Astrocyte of the hippocampus (primary cell): ENCODE measurements around the gene DNLZ.

Experiments
- DNase-seq: peaks from one replicate; pipeline ENCODE4 v3.0.0; 2011; ENCODE audit warnings: low read depth, low spot score

DNLZ gene

DNA sequence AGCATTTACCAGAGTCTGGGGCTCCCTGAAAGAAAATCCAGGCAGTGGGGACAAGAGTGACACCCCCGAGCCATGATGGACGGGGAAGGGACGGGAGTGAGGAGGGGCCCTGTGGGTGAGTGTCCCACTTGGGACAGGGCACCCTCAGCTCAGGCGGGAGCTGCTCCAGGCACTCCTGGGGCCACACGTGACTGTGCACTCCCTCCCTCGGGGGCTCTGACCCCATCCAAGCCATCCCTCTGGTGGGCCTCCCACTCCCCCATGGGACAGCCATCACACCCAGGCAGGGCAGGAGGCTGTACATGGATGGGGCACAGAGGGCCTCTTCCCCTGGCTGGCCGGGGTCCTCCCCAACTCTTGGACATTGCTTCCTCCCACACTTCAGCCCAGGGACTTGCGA is 12.9 kb upstream of the DNLZ start:
- DNase-seq: no peak

DNA sequence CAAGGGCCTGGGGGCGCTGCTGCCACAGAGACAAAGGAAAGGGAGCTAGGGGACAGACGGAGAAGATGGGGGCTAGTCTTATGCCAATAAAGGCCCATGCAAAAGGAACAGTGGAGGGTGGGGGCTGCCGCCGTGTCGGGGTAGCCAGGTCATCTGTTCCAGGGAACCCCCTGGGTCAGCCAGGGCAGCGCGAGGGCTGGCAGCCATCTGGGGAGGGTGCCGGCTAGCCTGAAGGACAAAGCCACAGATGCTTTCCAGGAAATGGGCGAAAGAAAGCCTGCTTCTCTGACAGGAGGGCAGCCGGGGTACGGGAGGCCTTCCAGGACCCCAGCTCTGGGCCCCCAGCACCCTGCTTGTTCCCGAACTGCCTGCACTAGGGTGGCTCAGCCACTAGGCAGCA is 11.6 kb upstream of the DNLZ start:
- no peak for DNase-seq

DNA sequence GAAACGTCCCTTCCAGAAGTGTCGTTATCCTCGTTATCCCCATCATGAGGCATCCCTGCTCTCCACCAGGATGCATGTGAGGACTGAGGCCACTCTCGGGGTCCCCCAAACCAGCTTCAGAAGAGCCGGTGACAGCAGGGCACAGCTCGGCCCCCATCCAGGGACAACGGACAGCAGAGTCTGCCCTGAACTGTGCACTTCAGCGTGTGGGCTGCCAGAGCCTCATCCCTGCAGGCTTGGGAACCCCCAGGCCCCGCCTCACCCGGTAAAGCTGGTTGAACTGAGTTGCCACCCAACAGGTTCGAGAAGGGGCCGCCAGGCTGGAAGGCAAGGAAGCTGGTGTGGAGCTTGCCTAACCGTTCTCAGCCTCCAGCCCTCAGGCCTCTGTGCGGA is 10.6 kb upstream of the DNLZ start:
- no peak for DNase-seq

DNA sequence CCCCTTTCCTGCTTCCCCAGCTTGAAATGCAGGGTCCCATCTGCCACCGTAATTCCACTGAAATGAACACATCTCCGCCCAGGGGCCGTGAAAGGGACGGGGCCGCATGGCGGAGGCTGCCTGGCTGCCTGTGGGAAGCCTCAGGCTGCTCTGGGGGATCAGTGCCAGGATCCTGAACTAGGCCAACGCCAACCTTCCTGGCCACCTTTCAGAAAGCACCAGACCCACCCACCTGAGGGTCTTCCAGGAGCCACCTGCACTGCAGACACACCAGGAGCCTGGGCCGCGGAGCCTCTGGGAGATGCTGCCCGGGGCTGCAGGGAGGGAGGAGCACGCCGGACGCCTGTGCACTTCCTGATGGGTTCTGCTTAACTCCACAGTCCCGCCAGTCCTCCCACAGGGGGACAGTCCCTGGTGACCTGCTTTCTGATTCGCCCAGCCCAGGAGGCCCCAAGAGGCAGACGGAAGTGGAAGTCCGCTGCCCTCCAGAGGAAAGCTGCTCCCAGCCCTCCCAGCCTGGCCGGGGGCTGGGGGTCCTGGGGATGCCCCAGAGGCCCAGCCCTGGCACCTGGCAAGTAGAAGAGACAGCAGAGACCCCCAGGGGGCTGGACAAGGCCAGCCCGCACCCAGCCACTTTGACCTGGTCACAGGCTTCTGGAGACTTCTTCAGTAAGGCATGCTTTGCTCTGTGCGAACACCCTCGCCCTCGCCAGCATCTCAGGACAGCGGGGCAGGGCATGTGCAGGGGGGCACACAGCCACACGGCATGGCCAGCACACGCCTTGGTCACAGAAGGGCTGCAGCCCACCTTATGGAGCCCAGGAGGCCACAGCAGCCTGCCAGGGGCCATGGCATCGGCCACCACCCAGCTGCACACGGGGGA is 10.0 kb upstream of the DNLZ start, which contains the start of gene CARD9:
TSS of gene CARD9 (minus strand) at position 370 of the 883 bp plus-strand sequence. CDS start 1,591 bp downstream, outside the sequence.
- no peak for DNase-seq

DNA sequence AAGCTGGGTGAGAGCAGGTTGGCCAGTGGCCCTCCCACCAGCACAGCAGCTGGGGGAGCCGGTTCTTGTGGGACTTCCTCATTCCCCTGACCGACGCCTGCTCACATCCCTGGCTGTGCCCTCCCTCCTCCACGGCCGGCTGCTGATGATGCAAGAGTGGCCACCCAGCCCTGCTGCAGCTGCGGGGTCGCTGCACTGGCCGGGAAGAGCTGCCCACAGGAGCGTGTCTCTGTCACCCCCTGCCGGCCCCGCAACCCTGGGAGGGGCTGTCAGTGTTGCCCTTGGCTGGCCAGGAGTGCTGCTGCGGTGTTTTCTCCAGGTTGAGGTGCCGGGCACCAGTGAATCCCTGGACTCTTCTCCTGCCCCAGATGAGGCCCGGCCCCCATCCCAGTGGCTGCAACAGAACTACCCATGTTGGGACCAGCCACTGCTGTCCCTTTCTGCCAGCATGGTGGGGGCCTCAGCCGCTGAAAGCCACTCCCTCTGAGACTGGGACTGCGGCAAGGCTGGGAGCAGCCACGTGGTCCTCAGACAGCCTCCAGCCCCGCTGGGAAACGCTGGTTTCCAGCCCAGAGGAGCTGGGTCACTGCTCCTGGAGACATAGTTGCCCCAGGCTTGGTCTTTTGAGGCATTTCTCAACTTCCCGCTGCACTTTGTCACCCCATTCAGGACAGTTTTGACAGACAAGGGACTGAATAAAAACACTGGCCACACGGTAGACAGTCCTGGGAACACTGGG is 9.2 kb upstream of the DNLZ start:
- peak; percentile 67 for DNase-seq

DNA sequence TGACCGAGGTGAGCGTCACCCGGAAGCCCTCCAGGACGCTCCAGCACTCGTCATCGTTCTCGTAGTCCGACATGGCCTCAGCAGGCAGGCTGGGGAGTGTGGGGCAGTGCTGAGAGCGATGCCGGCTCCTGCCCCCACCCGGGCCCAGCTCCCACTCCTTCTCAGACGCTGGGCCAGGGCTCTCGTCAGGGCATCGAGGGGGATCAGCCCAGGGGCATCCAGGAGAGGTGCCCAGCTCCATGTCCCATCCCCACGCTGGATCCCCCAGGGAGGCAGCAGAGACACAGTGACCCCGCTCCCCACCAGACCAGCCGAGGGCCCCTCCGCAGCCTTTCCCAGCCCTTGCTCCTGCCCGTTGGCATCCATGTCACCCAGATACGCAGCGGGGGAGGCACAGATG is 8.5 kb upstream of the DNLZ start:
- no peak for DNase-seq

DNA sequence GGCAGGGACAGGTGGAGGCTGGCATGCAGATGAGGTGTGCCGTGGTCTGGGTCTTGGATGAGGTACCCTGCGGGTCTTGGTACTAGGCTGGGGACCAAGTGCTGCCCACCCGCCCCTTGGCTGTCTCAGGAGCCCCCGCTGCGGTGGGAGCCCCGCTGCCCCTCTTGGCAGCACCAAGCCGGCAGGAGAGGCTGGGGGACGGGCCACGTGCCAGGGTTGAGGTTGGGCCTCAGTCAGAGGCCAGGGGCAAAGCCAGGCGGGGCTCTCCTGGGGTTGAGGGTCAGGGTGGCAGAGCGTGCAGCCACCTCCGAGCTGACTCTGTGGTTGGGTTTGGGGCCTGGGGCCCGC is 8.0 kb upstream of the DNLZ start:
- DNase-seq: no peak

DNA sequence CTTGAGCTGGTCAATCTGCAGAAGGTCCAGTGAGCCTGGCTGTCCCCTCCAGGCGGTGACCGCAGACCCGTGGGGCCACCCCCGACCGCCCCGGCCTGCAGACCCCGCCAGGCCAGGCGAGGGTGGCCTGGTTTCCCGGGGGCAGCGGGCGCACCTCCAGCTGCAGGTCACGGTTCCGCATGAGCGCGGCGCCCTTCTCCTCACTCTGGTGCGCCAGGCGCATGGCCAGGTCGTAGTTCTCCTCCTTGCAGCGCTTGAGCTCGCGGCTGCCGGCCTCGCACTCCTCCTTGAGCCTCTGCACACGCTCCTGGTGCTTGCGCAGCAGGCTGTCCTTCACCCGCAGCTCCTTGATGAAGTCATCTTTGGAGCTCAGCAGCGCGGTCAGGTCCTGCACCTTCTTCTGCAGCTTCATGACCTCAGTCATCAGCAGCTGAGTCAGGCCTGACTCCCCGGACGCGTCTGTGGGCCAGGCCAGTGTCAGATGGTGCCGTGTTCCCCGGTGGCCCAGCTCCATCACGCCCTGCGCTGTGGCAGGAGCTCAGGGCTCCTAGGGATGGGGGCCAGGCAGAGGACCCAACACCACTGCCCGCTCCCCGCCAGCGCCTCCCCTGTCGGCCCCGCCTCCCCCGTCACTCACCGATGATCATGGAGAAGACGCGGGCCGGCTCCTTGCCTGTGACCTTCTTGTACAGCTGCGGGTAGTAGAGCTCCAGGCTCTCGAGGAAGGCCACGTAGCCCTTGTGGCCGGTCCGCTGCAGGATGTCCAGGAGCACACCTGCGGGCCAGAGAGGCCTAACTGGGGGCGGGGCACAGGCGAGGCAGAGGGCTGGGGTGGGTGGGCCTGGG is 7.4 kb upstream of the DNLZ start:
- no peak for DNase-seq

DNA sequence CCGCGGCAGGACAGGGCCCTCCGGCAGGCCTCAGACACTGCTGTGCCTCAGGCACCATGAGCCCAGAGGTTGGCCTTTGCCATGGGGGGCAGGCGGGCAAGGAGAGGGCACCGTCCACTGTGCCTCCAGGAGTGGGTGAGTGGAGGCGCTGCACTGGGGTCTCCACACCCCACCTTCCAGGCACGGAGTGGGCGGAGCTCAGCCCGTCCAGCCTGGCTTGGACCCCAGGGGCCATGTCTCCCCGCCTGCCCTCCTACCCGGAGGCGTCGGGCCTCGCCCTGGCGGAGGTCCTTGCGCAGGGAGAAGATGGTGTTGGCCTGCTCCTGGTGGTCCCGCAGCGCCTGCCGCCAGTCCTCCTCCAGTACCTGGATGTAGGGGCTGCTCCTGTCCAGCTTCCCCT is 6.5 kb upstream of the DNLZ start:
- DNase-seq: no peak

DNA sequence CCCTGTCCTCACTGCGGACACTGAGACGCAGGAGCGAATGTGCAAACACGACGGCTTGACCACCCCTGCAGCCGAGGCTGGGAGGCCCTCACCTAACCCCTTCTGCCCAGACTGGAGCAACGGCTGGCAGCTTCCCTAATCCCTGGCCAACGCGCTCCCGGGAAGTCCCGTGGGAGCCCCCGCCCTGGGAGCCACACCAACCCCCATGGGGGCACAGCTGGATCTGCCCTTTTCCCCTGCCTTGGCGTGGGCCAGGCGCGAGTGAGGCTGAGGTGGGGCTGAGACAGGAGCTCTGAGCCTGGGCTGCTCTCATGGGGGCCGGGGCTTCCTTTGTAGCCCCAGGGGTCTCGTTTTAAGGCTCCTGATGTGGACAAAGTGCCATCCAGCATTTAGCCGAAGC is 4.6 kb upstream of the DNLZ start:
- no peak for DNase-seq

DNA sequence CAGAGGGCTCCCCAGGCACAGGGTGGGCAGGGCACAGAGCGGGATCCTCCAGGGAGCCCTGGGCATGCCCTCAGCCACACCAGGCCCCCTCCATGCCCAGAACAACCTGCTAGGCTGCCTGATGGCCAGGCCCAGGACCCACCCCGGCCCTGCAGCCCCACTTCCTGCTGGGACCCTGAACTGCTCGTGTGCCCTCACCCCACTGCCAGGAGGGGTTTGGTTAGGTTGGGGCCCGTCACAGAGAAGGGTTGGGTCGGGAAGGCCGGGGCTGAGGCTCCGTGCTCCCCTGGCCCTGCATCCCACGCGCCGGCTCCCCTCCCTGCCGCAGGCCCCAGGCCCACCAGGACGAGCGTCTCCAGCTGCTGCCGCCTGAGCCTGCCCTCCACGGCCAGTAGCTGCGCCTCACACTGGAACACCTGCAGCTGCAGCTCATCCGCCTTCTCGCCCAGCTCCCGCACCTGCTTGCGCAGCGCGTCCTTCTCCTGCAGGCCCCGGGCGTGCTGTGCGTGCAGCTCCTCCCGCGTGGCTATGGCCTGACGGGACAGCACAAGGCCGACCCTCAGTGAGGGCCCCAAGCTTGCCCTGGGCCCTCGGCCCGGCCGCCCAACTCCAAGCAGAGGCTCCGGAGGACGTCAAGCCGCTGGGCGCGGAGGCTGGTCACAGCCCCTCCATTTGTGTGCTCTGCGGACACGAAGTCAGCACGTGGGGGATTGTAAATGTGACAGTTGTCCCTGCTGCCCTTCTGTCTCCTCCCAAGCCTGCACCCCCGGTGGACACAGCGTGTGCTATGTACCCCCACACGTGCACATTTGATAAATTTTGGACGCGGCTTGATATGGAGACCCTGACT is 4.0 kb upstream of the DNLZ start:
- DNase-seq: no peak

DNA sequence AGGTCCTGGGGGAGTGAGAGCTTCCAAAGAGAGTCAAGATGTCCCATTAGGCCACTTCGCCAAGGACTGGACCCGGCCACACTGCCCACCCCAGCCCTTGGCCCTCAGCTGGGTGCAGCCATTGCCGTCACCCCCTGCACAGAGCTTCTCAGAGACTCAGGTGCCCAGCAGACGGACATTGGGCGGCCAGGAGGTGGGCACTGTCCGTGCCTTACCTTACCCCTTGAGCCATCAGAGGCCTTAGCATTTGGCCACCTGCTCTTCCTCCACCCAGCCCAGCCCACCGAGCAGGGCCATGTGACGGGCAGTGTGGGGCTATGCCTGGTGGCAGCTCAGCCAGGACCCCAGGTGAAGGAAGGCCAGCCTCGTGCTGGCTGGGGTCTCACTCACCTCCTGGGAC is 3.3 kb upstream of the DNLZ start:
- DNase-seq: no peak

DNA sequence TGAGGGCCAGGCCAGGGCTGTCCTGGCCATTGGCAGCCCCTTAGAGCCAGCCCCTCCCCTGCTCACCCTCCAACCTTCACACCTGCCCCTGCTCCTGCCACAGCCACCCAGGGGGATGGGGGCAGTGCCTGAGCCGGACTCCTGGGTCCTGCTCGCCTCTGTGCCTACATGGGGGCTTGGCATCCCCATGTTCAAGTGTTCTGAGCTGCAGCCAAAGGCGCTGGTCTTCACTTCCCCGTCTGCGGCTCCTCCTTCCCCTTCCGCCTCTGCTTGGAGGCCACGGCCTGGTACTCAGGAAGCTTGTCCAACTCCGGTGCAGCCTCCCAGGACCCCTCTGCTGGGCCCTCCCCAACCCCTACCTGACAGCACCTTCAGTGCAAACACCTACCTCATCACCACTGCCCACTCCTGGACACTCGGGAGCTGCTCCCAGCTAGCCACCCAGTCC is 2.3 kb upstream of the DNLZ start:
- DNase-seq: no peak

DNA sequence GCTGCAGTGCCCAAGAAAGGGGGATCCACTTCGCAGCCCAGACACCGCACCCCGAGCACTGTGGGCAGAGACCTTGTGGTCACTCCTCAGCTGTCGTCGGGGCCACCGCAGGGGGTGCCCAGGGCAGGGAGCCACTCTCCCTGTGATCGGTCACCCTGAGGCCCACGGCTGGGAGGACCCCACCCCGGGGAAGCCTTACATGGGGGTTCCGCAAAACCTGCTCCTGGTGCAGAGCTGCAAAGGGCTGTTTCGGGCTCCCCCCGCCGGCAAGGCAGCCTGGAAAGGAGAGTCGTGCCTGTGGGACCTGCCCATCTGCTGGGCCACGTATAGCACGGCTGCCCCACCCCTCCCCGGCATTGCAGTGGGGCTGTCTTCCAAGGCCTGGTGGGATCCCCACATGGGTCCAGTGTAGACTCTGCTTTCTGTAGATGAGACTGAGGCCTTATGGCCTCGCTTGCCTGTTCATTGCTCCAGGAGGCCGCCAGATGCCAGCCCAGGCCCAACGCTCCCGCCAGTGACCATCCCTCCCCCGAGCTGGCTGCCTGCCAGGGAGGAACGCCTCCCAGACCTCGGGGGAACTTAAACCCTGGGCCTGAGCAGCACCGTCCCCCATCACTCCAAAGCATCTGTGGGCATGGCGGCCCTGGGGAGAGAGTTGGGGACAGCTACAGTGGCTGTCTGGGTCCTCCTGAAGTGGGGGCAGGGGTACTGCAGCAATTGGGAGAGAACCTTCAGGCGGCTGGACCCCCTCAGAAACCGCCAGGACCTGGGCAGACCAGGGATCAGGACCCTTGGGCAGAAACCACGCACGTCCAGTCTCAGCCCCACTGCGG is 1.6 kb upstream of the DNLZ start:
- no peak for DNase-seq

DNA sequence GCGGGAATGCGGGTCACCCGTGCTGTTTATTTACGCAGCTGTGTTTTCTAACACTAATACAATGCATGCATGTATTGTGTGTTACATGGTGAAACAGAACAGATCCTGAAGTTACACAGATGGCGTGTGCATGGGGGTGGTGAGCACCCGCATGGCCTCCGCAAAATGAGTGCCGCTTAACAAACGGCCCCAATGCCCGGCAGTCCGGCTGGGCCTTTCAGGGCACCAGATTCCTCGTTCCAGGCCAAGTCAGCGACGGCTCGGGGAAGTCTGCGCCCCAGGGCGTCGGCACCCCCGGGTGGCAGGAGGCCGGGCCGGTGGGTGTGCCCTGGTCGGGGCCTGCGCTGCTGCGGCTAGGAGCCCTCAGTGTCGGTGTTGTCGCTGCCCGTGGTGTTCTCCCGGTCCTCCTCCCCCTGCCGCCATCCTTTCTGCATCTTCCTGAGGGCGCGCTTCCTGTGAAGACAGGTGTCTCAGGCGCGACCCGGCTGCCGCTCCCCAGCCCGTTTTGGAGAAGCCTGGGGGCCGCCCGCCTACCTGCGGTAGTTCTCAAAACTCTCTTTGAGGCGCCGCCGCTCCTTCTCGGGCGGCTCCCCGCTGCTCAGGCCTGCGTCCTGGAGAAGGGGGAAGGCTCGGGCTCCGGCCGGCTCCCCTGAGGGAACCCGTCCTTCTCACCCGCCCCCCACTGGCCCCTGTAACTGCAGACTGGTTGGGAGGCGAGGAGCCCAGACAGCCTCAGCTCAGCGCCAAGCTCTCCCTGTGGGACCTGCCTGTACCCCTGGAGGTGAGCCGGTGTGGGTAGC is 605 bp upstream of the DNLZ start:
- no peak for DNase-seq

DNA sequence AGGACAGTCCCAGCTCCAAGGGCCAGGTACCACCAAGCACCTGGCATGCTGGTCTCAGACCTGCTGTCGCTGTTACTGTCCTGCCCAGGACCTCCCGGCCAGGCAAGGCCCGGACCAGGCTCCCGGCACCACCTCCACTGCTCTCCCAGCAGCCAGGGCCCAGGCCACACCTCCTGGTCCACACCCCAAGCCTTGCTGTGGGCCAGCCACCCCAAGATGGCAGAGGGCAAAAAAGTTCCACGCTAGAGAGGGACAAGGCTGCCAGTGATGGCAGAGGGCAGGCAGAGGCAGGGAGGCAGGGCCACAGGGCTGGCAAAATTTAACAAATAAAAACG is 1.1 kb downstream of the DNLZ start:
- no peak for DNase-seq

DNA sequence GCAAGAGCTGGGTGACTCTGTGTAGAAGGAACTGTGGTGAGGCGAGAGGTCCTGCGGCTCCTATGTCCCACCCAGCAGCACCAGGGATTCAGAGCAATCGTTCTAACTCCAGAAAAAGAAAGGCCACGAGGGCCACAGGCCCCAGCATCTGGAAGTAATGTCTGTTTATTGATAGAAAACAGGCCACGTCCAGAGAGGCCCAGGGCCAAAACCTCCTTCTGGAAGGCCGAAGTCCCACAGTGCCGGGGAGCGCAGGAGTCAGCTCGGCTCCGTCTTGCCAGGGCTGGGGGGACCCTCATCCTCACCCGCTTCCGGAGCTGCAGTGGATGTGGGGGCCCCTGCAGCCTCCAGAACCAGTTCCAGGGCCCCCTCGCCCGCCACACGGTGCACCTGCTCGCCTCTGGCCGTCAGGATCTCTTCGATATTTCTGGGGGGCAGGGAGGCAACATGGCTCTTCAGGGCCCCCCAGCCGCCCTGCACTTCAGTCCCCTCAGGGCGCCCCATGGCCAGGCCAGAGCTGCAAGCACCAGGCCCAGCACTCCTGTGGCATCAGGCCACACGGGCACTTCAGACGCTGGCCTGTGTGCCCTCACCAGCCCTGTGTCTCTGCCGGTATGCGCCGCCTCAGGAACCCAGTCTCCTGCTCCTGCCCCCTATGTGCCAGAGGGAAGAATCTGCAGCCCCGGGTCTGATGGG is 1.6 kb downstream of the DNLZ start:
- no peak for DNase-seq

DNA sequence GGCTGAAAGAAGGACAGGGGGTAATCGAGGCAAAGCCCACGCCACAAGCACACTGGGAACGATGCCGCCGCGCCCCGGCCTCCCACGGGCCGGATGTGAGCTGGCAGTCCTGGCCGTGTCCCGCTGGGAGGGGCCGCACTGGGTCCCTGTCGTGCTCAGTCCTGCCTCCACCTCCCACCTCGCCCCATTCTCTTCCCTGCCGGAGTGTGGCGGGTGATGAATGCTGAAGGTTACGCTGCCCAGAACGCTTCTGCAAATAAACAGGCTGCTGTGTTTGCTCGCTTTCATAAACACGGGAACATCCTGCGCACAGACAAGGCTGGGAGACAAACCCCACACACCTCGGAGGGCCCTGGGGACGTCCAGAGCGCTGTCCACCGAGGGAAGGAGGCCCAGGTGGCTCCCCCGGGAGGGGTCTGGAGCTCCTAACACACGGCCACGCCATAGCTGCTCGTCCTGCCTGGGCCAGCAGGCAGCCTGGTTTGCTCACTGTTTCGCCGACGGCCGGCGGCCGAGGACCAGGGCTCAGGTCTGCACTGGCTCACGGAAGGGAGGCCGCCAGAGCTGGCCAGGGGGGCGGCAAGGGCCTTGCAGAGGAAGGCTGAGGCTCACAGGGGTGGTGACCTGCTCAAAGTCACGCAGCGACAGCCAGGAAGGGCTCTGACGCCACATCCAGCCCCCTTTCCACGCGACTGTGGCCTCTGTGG is 2.3 kb downstream of the DNLZ start:
- no peak for DNase-seq
